Panc1 (cell line): Measurements from ENCODE around the gene SLC38A9. TPM values are rescaled to one million over a fixed set of nuclear protein-coding genes. Genes with fewer than 3 reads are reported as not detected.

Experiments
- ATAC-seq: fragments of 200-7000 bp; cut with Tn5 transposase; 2 replicates; pipeline ENCODE4 v1.9.1; 2020; ENCODE audit warnings: mild to moderate bottlenecking, moderate library complexity
- BruUV-seq: library from RNA; stranded (reverse); fragments of 400-500 nt; replicated peaks from 2 replicates; lab custom pipeline; 2021; lab: Mats Ljungman, UMichigan
- CTCF ChIA-PET: fragments of 300-600 bp; sonication (Branson Sonifier 250); formaldehyde crosslinking; loops from one replicate; lab custom pipeline; 2022; ENCODE audit warnings: antibody characterized with exemption; lab: Charles Lee
- POLR2A ChIA-PET: fragments of 300-600 bp; sonication (Branson Sonifier 250); formaldehyde crosslinking; loops from one replicate; lab custom pipeline; 2022; ENCODE audit warnings: antibody characterized with exemption; lab: Charles Lee
- DNase-seq: peaks from one replicate; pipeline ENCODE4 v3.0.0-alpha.2; 2010; ENCODE audit warnings: low read depth, low spot score
- H3K27ac ChIP-seq: 2 replicates; pipeline ENCODE4 v1.5.1; 2011; ENCODE audit warnings: mild to moderate bottlenecking, low read length, inconsistent platforms
- H3K27me3 ChIP-seq: fragments of 200-500 bp; sonication (Bioruptor generic); 2 replicates; pipeline ENCODE4 v1.6.0; 2014; ENCODE audit warnings: low read length, inconsistent platforms; ENCODE audit not compliant: control insufficient read depth, insufficient read depth
- H3K36me3 ChIP-seq: fragments of 200-500 bp; sonication (Bioruptor generic); 2 replicates; pipeline ENCODE4 v1.5.1; 2014; ENCODE audit warnings: inconsistent platforms, mild to moderate bottlenecking, low read length, moderate library complexity; ENCODE audit not compliant: control insufficient read depth, insufficient read depth
- H3K4me1 ChIP-seq: 2 replicates; pipeline ENCODE4 v1.5.1; 2011; ENCODE audit warnings: inconsistent platforms, mild to moderate bottlenecking, low read length, moderate library complexity; ENCODE audit not compliant: control insufficient read depth, insufficient read depth
- H3K4me3 ChIP-seq, 2 experiments: 2 replicates each; pipeline ENCODE4 v1.5.1; 2011 to 2012; ENCODE audit warnings: low read depth in 2 of 2, low read length in 2 of 2, mild to moderate bottlenecking in 2 of 2, inconsistent platforms in 1 of 2, moderate library complexity in 1 of 2
- H3K9me3 ChIP-seq: fragments of 200-500 bp; sonication (Bioruptor generic); 2 replicates; pipeline ENCODE4 v1.5.1; 2014; ENCODE audit warnings: low read depth, mild to moderate bottlenecking, inconsistent platforms, low read length, moderate library complexity; ENCODE audit not compliant: control insufficient read depth, insufficient read depth
- POLR2AphosphoS5 ChIP-seq: IDR thresholded peaks from 2 replicates; pipeline ENCODE4 v1.6.1; 2012; ENCODE audit warnings: mild to moderate bottlenecking, low read depth, low read length, moderate library complexity
- SIN3A ChIP-seq: IDR thresholded peaks from 2 replicates; pipeline ENCODE4 v1.6.1; 2012; ENCODE audit warnings: low read depth, mild to moderate bottlenecking, low read length, moderate library complexity, borderline replicate concordance; ENCODE audit not compliant: insufficient read depth
- TCF7L2 ChIP-seq: IDR thresholded peaks from 2 replicates; pipeline ENCODE4 v1.6.1; 2011; ENCODE audit warnings: mild to moderate bottlenecking, low read depth, low read length, inconsistent platforms
- in situ Hi-C: cut with HindIII; loops from 2 replicates; pipeline ENCODE4 v1.10.0; 2016; ENCODE audit warnings: low sequenced_read_pairs, low pct_unique_long_range_greater_than_20kb
- intact Hi-C: fragments of 100-400 bp; cut with micrococcal nuclease; formaldehyde crosslinking; loops from one replicate; pipeline ENCODE4 v1.10.0; 2022; ENCODE audit not compliant: unreplicated experiment
- total RNA-seq: library from RNA; stranded (reverse); gene quantifications from one replicate; pipeline ENCODE4 v1.2.1, GENCODE V29; 2021; ENCODE audit not compliant: unreplicated experiment
- TF ChIP-seq, protein P1 (sequence below): fragments of 450-650 bp; IDR thresholded peaks from 2 replicates; pipeline ENCODE4 v1.5.1; 2017; ENCODE audit warnings: mild to moderate bottlenecking
- TF ChIP-seq, protein P2 (sequence below), 2 experiments: IDR thresholded peaks; 2 replicates each; pipeline ENCODE4 v1.6.1; 2011 to 2012; ENCODE audit warnings: low read depth in 2 of 2, control low read depth in 1 of 2, low read length in 1 of 2, mild to moderate bottlenecking in 1 of 2, moderate library complexity in 1 of 2; ENCODE audit not compliant: insufficient read depth in 1 of 2

The SLC38A9 gene
- total RNA-seq, 1 experiment from 2014 or later = 12.8 TPM

DNA sequence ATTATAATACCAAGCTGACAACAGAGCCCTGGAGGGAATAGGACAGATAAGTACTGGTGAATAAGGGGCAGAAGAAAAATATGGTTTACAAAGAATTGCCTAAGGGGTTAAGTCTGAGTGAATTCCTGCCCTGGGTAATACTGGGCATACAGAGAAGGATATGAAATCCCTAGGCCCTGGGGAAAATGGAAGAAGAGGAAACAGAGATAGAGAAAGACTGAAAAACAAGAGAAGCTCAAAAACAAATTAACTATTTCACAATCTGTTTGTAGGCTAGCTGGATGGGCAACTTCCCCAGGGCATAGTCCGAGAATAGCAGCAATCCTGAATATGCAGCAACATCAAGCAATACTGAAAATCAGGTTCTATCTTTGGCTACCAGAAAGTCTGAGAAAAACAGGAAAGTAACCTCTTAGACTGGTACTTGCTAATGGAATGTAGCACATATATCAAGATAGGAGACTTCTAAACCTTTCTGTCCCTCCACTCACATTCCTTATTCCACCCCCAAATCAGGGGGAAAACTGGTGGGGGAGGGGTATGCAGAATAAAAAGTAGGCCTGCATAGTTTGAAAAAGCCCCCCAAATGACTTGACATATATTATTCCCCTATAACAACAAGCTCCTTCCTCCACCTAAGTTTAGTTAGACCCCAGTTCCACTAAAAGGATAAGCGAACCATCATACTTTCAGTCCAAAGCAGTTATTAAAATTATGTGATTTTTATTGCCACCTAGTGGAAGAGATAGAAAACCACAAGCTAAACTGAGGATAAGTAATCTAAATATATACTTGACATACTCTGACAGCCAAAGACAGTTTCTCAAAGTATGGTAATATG is 20.6 kb downstream of the SLC38A9 start:
- Histone ChIP-seq H3K4me1 (no peaks in the 10 kb centered on the region), H3K36me3 (no peaks in the 10 kb centered on the region), H3K27ac (no peak overlapping the region), H3K9me3 (no peaks in the 10 kb centered on the region), H3K27me3 (no peaks in the 10 kb centered on the region), H3K4me3 (no peak overlapping the region)
- ChIA-PET CTCF (interaction anchor here (0.5 to 1.2 kb wide), 5 partner anchors 27 to 503 kb away, joined by 3 to 8 read pairs (median 4); no protein-coding TSS in a partner anchor), POLR2A (interaction anchor here (0.5 kb wide), 1 partner anchor 179 kb away, joined by 7 read pairs; no protein-coding TSS in a partner anchor)
- intact Hi-C loops = loop anchor here (2.0 to 10.0 kb wide), 2 partner anchors 285 to 347 kb away; no protein-coding TSS in a partner anchor
- in situ Hi-C loops = no loop called here
- DNase-seq (peak; percentile 60), ATAC-seq (peak; percentile 84)
- no peak for TF ChIP-seq TCF7L2
- TF ChIP-seq, protein P1, sequence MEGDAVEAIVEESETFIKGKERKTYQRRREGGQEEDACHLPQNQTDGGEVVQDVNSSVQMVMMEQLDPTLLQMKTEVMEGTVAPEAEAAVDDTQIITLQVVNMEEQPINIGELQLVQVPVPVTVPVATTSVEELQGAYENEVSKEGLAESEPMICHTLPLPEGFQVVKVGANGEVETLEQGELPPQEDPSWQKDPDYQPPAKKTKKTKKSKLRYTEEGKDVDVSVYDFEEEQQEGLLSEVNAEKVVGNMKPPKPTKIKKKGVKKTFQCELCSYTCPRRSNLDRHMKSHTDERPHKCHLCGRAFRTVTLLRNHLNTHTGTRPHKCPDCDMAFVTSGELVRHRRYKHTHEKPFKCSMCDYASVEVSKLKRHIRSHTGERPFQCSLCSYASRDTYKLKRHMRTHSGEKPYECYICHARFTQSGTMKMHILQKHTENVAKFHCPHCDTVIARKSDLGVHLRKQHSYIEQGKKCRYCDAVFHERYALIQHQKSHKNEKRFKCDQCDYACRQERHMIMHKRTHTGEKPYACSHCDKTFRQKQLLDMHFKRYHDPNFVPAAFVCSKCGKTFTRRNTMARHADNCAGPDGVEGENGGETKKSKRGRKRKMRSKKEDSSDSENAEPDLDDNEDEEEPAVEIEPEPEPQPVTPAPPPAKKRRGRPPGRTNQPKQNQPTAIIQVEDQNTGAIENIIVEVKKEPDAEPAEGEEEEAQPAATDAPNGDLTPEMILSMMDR = peak; percentile 66; the same call in 1 of the 2 replicates
- TF ChIP-seq POLR2AphosphoS5 = no peak
- no peak for TF ChIP-seq SIN3A
- TF ChIP-seq, protein P2, sequence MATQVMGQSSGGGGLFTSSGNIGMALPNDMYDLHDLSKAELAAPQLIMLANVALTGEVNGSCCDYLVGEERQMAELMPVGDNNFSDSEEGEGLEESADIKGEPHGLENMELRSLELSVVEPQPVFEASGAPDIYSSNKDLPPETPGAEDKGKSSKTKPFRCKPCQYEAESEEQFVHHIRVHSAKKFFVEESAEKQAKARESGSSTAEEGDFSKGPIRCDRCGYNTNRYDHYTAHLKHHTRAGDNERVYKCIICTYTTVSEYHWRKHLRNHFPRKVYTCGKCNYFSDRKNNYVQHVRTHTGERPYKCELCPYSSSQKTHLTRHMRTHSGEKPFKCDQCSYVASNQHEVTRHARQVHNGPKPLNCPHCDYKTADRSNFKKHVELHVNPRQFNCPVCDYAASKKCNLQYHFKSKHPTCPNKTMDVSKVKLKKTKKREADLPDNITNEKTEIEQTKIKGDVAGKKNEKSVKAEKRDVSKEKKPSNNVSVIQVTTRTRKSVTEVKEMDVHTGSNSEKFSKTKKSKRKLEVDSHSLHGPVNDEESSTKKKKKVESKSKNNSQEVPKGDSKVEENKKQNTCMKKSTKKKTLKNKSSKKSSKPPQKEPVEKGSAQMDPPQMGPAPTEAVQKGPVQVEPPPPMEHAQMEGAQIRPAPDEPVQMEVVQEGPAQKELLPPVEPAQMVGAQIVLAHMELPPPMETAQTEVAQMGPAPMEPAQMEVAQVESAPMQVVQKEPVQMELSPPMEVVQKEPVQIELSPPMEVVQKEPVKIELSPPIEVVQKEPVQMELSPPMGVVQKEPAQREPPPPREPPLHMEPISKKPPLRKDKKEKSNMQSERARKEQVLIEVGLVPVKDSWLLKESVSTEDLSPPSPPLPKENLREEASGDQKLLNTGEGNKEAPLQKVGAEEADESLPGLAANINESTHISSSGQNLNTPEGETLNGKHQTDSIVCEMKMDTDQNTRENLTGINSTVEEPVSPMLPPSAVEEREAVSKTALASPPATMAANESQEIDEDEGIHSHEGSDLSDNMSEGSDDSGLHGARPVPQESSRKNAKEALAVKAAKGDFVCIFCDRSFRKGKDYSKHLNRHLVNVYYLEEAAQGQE (IDR thresholded peaks at IDR 0.05; ENCODE audit: insufficient read depth in 1 of 2, low read depth in 2 of 2, low read length in 1 of 2) = no peak
- BruUV-seq = no TSS peak

DNA sequence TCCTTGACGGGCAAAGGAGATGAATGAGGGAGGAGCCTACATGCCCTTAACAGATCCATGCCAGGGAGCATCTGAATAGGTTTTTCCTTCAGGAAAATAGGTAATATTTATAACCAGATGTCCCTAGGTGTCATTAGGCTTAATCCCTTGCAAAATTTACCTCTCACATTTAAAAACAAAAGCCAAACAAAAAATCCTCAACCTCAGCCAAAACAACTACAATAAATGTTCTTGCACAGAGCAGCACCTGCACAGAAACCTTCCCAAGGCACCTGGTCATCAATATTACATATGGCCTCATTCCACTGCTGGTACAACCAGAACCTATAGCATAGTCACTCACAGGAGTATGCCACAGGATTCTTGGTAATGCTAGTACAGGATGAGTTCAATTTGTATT is 30.1 kb downstream of the SLC38A9 start:
- in situ Hi-C loops = no loop called here
- H3K27me3 ChIP-seq = no peaks in the 10 kb centered on the region
- H3K9me3 ChIP-seq = no peaks in the 10 kb centered on the region
- H3K36me3 ChIP-seq = no peaks in the 10 kb centered on the region
- no peak for ATAC-seq
- intact Hi-C loops = loop anchor here (10.0 kb wide), 1 partner anchor 147 kb away; the partner anchor contains the start of gene PLPP1
- no peak for TF ChIP-seq SIN3A
- no peak for TF ChIP-seq POLR2AphosphoS5
- TF ChIP-seq TCF7L2 = no peak
- TF ChIP-seq, protein P1 = no peak
- TF ChIP-seq, protein P2 (IDR thresholded peaks at IDR 0.05; ENCODE audit: insufficient read depth in 1 of 2, low read depth in 2 of 2, low read length in 1 of 2) = no peak
- no peak overlapping the region for H3K27ac ChIP-seq
- DNase-seq = no peak
- no peak overlapping the region for H3K4me3 ChIP-seq
- no peaks in the 10 kb centered on the region for H3K4me1 ChIP-seq
- BruUV-seq = no TSS peak
- POLR2A ChIA-PET = no interaction called here
- CTCF ChIA-PET = no interaction called here
